Neural cell (in vitro differentiated cells): ENCODE data around the gene FOXC2. TPM values are rescaled to one million over a fixed set of nuclear protein-coding genes. Genes with fewer than 3 reads are reported as not detected.

Experiments used
- H2AFZ ChIP-seq: fragments of 200-600, 300-800 bp; sonication (generic), shearing (Covaris generic); 2 replicates; pipeline ENCODE4 v1.6.0; 2014; ENCODE audit warnings: low read depth, mild to moderate bottlenecking, antibody characterized with exemption, low read length, moderate library complexity
- H3F3A ChIP-seq: fragments of 200-600 bp; shearing (Covaris generic); 2 replicates; pipeline ENCODE4 v1.6.1; 2016; ENCODE audit warnings: mild to moderate bottlenecking, moderate library complexity, mixed read lengths, antibody characterized with exemption, low read length; ENCODE audit not compliant: insufficient read depth, poor library complexity, severe bottlenecking
- H3K27ac ChIP-seq: fragments of 200-600, 300-800 bp; sonication (generic), shearing (Covaris generic); 2 replicates; pipeline ENCODE4 v1.5.1; 2014; ENCODE audit warnings: mild to moderate bottlenecking, low read length, moderate library complexity
- H3K27me3 ChIP-seq: fragments of 300-800, 200-600 bp; sonication (generic), shearing (Covaris generic); 2 replicates; pipeline ENCODE4 v1.6.0; 2014; ENCODE audit warnings: mild to moderate bottlenecking, low read depth, low read length, moderate library complexity; ENCODE audit not compliant: insufficient read depth
- H3K36me3 ChIP-seq: fragments of 300-800, 200-600 bp; sonication (generic), shearing (Covaris generic); 2 replicates; pipeline ENCODE4 v1.5.1; 2014; ENCODE audit warnings: mild to moderate bottlenecking, antibody characterized with exemption, low read length, moderate library complexity; ENCODE audit not compliant: insufficient read depth
- H3K4me2 ChIP-seq: fragments of 300-800, 200-600 bp; sonication (generic), shearing (Covaris generic); 2 replicates; pipeline ENCODE4 v1.6.0; 2014; ENCODE audit warnings: mild to moderate bottlenecking, low read length
- H3K4me3 ChIP-seq: fragments of 300-800, 200-600 bp; sonication (generic), shearing (Covaris generic); 2 replicates; pipeline ENCODE4 v1.5.1; 2014; ENCODE audit warnings: mild to moderate bottlenecking, low read length, moderate library complexity
- H3K79me2 ChIP-seq: fragments of 200-600 bp; shearing (Covaris generic); replicated peaks from 2 replicates; pipeline ENCODE4 v1.6.0; 2014; ENCODE audit warnings: mild to moderate bottlenecking, low read length, moderate library complexity; ENCODE audit not compliant: insufficient read depth
- H3K9ac ChIP-seq: fragments of 300-800, 200-600 bp; sonication (generic), shearing (Covaris generic); 2 replicates; pipeline ENCODE4 v1.6.1; 2016; ENCODE audit warnings: mild to moderate bottlenecking, low read length, mixed read lengths
- H3K9me2 ChIP-seq: fragments of 200-600 bp; shearing (Covaris generic); 2 replicates; pipeline ENCODE4 v1.6.1; 2016; ENCODE audit warnings: mild to moderate bottlenecking, low read length, mixed read lengths; ENCODE audit not compliant: insufficient read depth
- H3K9me3 ChIP-seq: fragments of 200-600, 300-800 bp; sonication (generic), shearing (Covaris generic); 2 replicates; pipeline ENCODE4 v1.6.1; 2016; ENCODE audit warnings: mild to moderate bottlenecking, mixed run types, low read length, moderate library complexity, mixed read lengths
- H4K20me1 ChIP-seq: fragments of 200-600 bp; shearing (Covaris generic); 2 replicates; pipeline ENCODE4 v1.6.1; 2016; ENCODE audit warnings: mild to moderate bottlenecking, mixed run types; ENCODE audit not compliant: insufficient read depth
- EP300 ChIP-seq: fragments of 450-650 bp; conservative IDR thresholded peaks from 2 replicates; pipeline ENCODE4 v1.6.1; 2014; ENCODE audit warnings: antibody characterized with exemption, mild to moderate bottlenecking, moderate library complexity; ENCODE audit not compliant: poor library complexity, severe bottlenecking
- EZH2 ChIP-seq: fragments of 200-600, 300-800 bp; shearing (Covaris generic), sonication (generic); IDR thresholded peaks from 2 replicates; pipeline ENCODE4 v1.6.1; 2014; ENCODE audit warnings: antibody characterized with exemption, low read length, borderline replicate concordance, mild to moderate bottlenecking; ENCODE audit not compliant: insufficient read depth, poor library complexity, severe bottlenecking
- MXI1 ChIP-seq: fragments of 450-650 bp; conservative IDR thresholded peaks from 2 replicates; pipeline ENCODE4 v1.6.1; 2014; ENCODE audit warnings: antibody characterized with exemption, mild to moderate bottlenecking; ENCODE audit not compliant: poor library complexity, severe bottlenecking
- POLR2AphosphoS5 ChIP-seq: IDR thresholded peaks from 2 replicates; pipeline ENCODE4 v1.6.1; 2012
- RAD21 ChIP-seq: fragments of 450-650 bp; conservative IDR thresholded peaks from 2 replicates; pipeline ENCODE4 v1.6.1; 2014; ENCODE audit warnings: antibody characterized with exemption, mild to moderate bottlenecking, moderate library complexity
- SMC3 ChIP-seq: fragments of 450-650 bp; conservative IDR thresholded peaks from 2 replicates; pipeline ENCODE4 v1.6.1; 2014; ENCODE audit warnings: antibody characterized with exemption, mild to moderate bottlenecking, moderate library complexity; ENCODE audit not compliant: poor library complexity
- TAF1 ChIP-seq: IDR thresholded peaks from 2 replicates; pipeline ENCODE4 v1.6.1; 2012; ENCODE audit warnings: low read depth
- polyA plus RNA-seq: library from polyadenylated mRNA; depleted of rRNA; stranded (reverse); fragments of >200 nt; gene quantifications from 2 replicates; pipeline ENCODE4 v1.2.3, GENCODE V29; 2014
- TF ChIP-seq, protein P1 (sequence below): fragments of 450-650 bp; IDR thresholded peaks from 2 replicates; pipeline ENCODE4 v1.5.1; 2014; ENCODE audit warnings: antibody characterized with exemption, mild to moderate bottlenecking, moderate library complexity; ENCODE audit not compliant: poor library complexity, severe bottlenecking
- TF ChIP-seq, protein P2 (sequence below): IDR thresholded peaks from 2 replicates; pipeline ENCODE4 v1.6.1; 2012; ENCODE audit warnings: borderline replicate concordance

FOXC2 gene
- polyA plus RNA-seq, 1 donor from 2014 or later, result not detected

DNA sequence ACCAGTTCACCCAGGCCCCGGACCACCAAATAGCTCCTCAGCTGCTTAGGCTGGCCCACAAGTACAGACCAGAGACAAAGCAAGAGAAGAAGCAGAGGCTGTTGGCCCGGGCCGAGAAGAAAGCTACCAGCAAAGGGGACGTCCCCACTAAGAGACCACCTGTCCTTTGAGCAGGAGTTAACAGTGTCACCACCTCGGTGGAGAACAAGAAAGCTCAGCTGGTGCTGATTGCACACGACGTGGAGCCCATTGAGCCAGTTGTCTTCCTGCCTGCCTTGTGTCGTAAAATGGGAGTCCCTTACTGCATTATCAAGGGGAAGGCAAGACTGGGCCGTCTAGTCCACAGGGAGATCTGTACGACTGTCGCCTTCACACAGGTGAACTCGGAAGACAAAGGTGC is 40.9 kb upstream of the FOXC2 start:
- H3K9me3 ChIP-seq, result no peaks in the 10 kb centered on the region

DNA sequence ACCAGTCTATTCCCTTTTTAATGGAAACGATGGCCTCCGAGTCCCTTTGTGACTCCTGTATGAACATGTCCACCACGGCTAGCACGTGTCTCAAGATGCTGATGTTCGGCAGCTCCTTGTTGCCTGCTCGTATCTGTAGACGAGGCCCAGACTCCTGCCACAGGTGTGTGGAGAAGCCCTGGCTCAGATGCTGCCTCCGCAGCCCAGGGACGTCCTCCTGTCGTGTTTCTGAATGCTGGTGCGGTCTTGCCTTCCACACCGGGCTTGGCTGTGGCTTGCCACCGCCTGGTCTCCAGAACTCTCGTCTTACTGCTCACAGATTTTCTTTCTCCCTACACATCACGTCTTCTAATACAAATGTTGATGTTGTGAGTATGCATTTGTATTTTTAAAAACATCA is 39.3 kb upstream of the FOXC2 start:
- TF ChIP-seq, protein P1, sequence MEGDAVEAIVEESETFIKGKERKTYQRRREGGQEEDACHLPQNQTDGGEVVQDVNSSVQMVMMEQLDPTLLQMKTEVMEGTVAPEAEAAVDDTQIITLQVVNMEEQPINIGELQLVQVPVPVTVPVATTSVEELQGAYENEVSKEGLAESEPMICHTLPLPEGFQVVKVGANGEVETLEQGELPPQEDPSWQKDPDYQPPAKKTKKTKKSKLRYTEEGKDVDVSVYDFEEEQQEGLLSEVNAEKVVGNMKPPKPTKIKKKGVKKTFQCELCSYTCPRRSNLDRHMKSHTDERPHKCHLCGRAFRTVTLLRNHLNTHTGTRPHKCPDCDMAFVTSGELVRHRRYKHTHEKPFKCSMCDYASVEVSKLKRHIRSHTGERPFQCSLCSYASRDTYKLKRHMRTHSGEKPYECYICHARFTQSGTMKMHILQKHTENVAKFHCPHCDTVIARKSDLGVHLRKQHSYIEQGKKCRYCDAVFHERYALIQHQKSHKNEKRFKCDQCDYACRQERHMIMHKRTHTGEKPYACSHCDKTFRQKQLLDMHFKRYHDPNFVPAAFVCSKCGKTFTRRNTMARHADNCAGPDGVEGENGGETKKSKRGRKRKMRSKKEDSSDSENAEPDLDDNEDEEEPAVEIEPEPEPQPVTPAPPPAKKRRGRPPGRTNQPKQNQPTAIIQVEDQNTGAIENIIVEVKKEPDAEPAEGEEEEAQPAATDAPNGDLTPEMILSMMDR, result no peak
- no peak for TF ChIP-seq EP300
- no peak for TF ChIP-seq TAF1
- TF ChIP-seq MXI1, result no peak
- no peak for TF ChIP-seq SMC3
- TF ChIP-seq, protein P2, sequence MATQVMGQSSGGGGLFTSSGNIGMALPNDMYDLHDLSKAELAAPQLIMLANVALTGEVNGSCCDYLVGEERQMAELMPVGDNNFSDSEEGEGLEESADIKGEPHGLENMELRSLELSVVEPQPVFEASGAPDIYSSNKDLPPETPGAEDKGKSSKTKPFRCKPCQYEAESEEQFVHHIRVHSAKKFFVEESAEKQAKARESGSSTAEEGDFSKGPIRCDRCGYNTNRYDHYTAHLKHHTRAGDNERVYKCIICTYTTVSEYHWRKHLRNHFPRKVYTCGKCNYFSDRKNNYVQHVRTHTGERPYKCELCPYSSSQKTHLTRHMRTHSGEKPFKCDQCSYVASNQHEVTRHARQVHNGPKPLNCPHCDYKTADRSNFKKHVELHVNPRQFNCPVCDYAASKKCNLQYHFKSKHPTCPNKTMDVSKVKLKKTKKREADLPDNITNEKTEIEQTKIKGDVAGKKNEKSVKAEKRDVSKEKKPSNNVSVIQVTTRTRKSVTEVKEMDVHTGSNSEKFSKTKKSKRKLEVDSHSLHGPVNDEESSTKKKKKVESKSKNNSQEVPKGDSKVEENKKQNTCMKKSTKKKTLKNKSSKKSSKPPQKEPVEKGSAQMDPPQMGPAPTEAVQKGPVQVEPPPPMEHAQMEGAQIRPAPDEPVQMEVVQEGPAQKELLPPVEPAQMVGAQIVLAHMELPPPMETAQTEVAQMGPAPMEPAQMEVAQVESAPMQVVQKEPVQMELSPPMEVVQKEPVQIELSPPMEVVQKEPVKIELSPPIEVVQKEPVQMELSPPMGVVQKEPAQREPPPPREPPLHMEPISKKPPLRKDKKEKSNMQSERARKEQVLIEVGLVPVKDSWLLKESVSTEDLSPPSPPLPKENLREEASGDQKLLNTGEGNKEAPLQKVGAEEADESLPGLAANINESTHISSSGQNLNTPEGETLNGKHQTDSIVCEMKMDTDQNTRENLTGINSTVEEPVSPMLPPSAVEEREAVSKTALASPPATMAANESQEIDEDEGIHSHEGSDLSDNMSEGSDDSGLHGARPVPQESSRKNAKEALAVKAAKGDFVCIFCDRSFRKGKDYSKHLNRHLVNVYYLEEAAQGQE, result no peak
- TF ChIP-seq RAD21, result no peak
- no peak for TF ChIP-seq EZH2
- TF ChIP-seq POLR2AphosphoS5, result no peak
- no peak overlapping the region for H3K4me3 ChIP-seq
- no peaks in the 10 kb centered on the region for H3K36me3 ChIP-seq
- H3F3A ChIP-seq, result no peaks in the 10 kb centered on the region
- H2AFZ ChIP-seq, result no peak overlapping the region
- H3K9me3 ChIP-seq, result no peaks in the 10 kb centered on the region
- no peaks in the 10 kb centered on the region for H3K27me3 ChIP-seq
- H3K9ac ChIP-seq, result no peak overlapping the region
- H4K20me1 ChIP-seq, result no peaks in the 10 kb centered on the region
- no peak overlapping the region for H3K4me2 ChIP-seq
- no peaks in the 10 kb centered on the region for H3K79me2 ChIP-seq
- no peaks in the 10 kb centered on the region for H3K9me2 ChIP-seq
- H3K27ac ChIP-seq, result no peak overlapping the region

More for the DNA sequence above, 40.9 kb upstream of the FOXC2 start:
- Histone ChIP-seq H3K9ac (no peak overlapping the region), H3K27me3 (no peaks in the 10 kb centered on the region), H3K36me3 (no peaks in the 10 kb centered on the region), H3F3A (no peaks in the 10 kb centered on the region), H4K20me1 (no peaks in the 10 kb centered on the region), H3K4me3 (no peak overlapping the region), H3K4me2 (no peak overlapping the region), H3K79me2 (no peaks in the 10 kb centered on the region), H3K27ac (no peak overlapping the region), H3K9me2 (no peaks in the 10 kb centered on the region), H2AFZ (no peak overlapping the region)
- TF ChIP-seq POLR2AphosphoS5 (no peak), SMC3 (no peak), EZH2 (no peak), MXI1 (no peak), TAF1 (no peak), RAD21 (no peak), EP300 (no peak)
- TF ChIP-seq, protein P2, result no peak
- TF ChIP-seq, protein P1, result no peak
